ENCODE data around the gene NRXN3.

GRCh38 chr14:79165471-79166090, 995.4 kb downstream of the NRXN3 start:
- TF ChIP-seq CTCF (IDR thresholded peaks at IDR 0.05 in 4 of 5, conservative IDR thresholded peaks at IDR 0.05 in 1 of 5) (no peak), POLR2A (IDR thresholded peaks at IDR 0.05) (no peak)
